HL-60 (cell line): Measurements from ENCODE around the gene KLHL21.
A peak's percentile ranks its signal among the peaks of the same experiment; 100 is the strongest.

Experiments
- DNase-seq, 2 experiments: peaks; one replicate each; pipeline ENCODE4 v3.0.0-alpha.2; 2010 to 2020; ENCODE audit warnings: low read depth in 1 of 2, low spot score in 1 of 2
- H3K27ac ChIP-seq: fragments of 250-450 bp; sonication (Bioruptor Pico); replicated peaks from 2 replicates; pipeline ENCODE4 v1.5.1; 2020; ENCODE audit warnings: mild to moderate bottlenecking, moderate library complexity
- H3K27me3 ChIP-seq: fragments of 250-450 bp; sonication (Bioruptor Pico); 2 replicates; pipeline ENCODE4 v1.5.1; 2021; ENCODE audit warnings: mild to moderate bottlenecking, moderate library complexity; ENCODE audit not compliant: insufficient read depth, poor library complexity, severe bottlenecking
- H3K4me3 ChIP-seq: replicated peaks from 2 replicates; pipeline ENCODE4 v1.5.1; 2011; ENCODE audit warnings: mild to moderate bottlenecking, control low read depth, low read length; ENCODE audit not compliant: insufficient read depth
- CTCF ChIP-seq: IDR thresholded peaks from one replicate; pipeline ENCODE4 v1.5.1; 2011; ENCODE audit warnings: low read length, control low read depth, inconsistent platforms; ENCODE audit not compliant: insufficient read depth
- GABPA ChIP-seq: IDR thresholded peaks from 2 replicates; pipeline ENCODE4 v1.6.1; 2012; ENCODE audit warnings: low read depth
- POLR2AphosphoS5 ChIP-seq: IDR thresholded peaks from 2 replicates; pipeline ENCODE4 v1.6.1; 2012; ENCODE audit warnings: low read depth
- REST ChIP-seq: IDR thresholded peaks from 2 replicates; pipeline ENCODE4 v1.6.1; 2012; ENCODE audit warnings: low read depth; ENCODE audit not compliant: insufficient replicate concordance
- SPI1 ChIP-seq: IDR thresholded peaks from 2 replicates; pipeline ENCODE4 v1.6.1; 2012; ENCODE audit warnings: low read depth, mild to moderate bottlenecking, borderline replicate concordance

The KLHL21 gene

GRCh38 chr1:6634371-6635052 is 31.8 kb upstream of the KLHL21 start:
- peak in 1 of 2 experiments; percentile 53 for DNase-seq
- TF ChIP-seq GABPA (no peak), POLR2AphosphoS5 (peak; percentile 26; the same call in 1 of the 2 replicates), CTCF (peak; percentile 1)
- Histone ChIP-seq H3K4me3 (no peak overlapping the region), H3K27me3 (no peaks in the 10 kb centered on the region), H3K27ac (no peak overlapping the region)

GRCh38 chr1:6632588-6633514 is 30.2 kb upstream of the KLHL21 start:
- no peak for DNase-seq
- no peak overlapping the region for H3K4me3 ChIP-seq
- peak; percentile 50; the same call in 1 of the 2 replicates for TF ChIP-seq POLR2AphosphoS5
- TF ChIP-seq GABPA = no peak
- no peak overlapping the region for H3K27ac ChIP-seq
- no peaks in the 10 kb centered on the region for H3K27me3 ChIP-seq

GRCh38 chr1:6631058-6631457 is 28.4 kb upstream of the KLHL21 start:
- DNase-seq = no peak
- H3K27ac ChIP-seq = no peak overlapping the region
- no peak overlapping the region for H3K4me3 ChIP-seq
- TF ChIP-seq POLR2AphosphoS5 (no peak), GABPA (no peak), SPI1 (no peak), REST (no peak), CTCF (no peak)
- H3K27me3 ChIP-seq = no peaks in the 10 kb centered on the region

- Histone ChIP-seq H3K27ac (no peak overlapping the region), H3K27me3 (no peaks in the 10 kb centered on the region), H3K4me3 (no peak overlapping the region)
- TF ChIP-seq REST (no peak), GABPA (no peak), CTCF (no peak), SPI1 (no peak), POLR2AphosphoS5 (no peak)
- no peak for DNase-seq
Observed at GRCh38 chr1:6630027-6630426, 27.4 kb upstream of the KLHL21 start.
